Ramos (cell line): ENCODE measurements around the gene MLLT1.

Experiments
- in situ Hi-C: fragments of 300-500 bp; cut with MboI; formaldehyde crosslinking; loops from one replicate; pipeline ENCODE4 v1.14.3; 2022; ENCODE audit warnings: low sequenced_read_pairs; ENCODE audit not compliant: unreplicated experiment

MLLT1 gene

DNA sequence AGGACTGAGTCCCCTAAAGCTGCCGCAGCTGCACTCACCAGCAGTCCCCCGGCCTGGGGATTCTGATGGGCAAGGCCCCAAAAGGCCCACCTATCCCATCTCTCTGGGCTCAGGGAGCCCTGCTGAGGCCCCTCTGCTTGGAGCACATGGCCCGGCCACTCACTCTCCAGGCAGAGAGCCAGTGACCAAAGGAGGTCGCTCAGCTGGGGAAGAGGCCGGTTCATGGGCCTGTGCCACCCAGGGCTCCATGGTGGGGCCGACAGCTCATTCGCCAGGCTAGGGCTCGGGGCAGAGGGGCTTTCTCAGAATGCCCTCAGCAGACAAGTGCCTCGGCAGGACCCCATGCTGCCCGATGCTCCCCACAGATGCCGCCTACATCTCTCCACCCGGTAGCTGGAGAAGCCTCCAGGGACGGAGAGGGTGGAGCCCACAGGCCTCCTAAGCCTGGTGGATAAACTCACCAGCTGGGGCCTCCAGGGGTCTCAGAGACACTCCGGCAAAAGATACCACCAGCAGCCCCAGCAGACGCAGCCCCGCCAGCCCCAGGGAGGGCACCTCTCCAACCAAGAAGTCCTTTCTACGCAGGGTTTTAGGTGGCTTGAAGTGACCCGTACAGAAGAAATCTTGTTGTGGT is 54.4 kb downstream of the MLLT1 start:
- in situ Hi-C loops: no loop called here

DNA sequence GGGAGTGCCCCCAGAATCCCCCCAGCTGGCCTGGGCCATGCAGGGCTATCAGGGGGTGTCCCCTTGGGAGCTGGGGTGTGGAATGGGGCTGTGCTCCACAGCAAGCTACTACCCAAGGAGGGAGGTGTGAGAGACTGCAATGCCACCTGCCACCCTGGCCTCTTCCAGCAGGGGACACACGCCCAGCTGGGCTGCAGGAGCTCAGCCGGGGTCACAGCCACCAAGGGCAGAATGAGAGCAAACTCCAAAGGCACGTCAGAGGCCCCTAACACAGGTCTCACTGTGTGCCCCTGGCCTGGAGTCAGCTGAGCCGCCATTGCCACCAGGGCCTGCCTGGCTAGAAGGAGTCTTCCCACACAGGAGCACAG is 55.5 kb downstream of the MLLT1 start:
- in situ Hi-C loops: no loop called here

DNA sequence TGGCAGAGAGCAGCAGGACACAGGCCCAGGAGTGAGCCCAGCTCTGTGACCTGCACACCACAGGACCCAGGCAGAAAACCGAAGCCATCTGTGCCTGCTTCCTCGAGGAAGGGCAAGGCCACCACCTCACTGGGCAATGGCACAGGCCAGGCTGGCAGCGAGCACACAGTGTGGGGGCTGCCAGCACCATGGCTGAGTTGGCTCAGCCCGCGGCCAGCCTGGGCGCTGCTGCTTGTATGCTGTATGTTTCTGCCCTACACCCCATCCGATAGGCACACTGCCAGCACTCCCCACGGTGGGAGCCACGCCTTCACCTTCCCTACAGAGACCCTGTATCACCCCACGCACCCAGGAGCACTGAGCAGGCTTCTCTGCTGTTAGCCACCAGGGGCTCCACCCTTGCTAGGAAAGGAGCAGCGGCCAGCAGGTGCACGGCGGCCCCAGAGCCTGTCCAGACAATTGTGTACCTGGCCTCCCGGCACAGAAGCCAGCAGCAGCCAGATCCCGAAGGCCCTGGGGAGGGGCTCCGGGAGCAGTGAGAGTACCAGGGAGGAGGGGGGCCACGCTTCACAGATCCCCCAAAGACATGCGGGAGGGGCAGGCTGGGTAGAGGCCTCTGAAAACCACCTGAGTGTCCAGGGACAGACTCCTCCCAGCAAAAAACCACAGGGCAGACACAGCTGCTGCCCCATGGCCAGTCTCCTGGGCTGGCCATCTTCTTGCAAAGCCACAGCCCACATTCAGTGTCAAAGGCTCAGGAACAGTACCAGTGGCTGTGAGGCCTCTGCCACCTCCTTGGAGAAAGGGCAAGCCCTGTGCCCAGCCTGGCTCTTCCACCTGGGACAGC is 56.1 kb downstream of the MLLT1 start:
- in situ Hi-C loops: no loop called here

DNA sequence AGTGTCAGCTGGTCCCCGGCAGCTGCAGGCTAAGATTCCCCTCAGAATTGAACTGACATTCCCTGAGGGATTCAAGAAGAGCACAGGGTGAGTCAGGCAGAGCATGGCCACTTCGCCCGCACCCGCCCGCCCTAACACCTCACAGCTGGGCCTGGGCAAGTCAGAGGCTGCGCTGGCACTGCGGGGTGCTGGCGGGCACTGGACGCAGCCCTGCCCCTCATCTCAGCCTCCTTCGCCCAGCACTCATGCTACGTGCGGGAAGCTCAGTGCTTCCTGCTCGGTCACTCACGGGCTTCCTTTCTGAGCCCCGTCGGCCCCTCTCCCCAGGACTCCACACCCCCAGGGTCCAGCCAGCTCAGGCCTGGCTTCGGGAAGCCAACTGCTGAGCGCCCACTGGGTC is 56.9 kb downstream of the MLLT1 start:
- in situ Hi-C loops: no loop called here

DNA sequence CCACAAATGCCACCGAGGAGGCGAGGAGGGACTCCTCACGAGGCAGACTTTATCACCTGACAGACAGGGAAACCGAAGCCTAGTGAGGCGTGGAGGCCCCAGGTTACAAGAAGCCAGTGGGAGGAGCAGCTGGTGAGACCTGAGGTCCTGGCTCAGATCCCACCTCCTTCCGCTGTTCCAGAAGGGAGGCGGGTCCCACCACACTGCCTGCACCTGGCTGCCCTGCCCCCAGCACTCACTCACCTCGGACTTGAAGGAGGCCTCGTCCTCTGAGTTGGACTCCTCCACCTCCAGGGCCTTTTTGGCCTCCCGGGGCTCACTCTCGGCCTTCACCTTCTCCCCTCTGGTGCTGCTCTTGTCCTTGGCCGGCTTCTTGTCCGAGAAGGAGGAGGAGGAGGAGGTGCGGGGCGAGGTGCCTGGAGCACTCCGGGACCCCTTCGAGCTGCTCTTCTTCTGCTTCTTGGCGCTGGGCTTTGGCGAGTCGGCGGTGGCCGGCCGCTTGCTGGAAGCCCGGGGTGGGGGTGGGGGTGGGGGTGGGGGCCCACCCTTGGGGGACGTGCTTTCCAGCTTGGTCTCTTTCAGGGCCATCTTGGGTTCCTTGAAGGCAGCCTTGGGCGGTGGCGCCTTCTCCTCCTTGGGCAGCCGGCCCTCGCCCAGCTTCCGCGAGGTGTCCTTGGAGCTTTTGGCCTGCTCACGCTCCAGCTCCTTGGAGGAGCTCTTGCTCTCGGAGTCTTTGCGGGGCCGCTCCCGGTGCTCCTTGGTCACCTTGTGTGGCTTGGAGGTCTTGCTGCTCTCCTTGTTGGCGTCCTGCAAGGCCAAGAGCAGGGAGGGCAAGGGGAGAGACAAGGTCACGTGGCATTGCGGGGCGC is 57.7 kb downstream of the MLLT1 start:
- in situ Hi-C loops: no loop called here

DNA sequence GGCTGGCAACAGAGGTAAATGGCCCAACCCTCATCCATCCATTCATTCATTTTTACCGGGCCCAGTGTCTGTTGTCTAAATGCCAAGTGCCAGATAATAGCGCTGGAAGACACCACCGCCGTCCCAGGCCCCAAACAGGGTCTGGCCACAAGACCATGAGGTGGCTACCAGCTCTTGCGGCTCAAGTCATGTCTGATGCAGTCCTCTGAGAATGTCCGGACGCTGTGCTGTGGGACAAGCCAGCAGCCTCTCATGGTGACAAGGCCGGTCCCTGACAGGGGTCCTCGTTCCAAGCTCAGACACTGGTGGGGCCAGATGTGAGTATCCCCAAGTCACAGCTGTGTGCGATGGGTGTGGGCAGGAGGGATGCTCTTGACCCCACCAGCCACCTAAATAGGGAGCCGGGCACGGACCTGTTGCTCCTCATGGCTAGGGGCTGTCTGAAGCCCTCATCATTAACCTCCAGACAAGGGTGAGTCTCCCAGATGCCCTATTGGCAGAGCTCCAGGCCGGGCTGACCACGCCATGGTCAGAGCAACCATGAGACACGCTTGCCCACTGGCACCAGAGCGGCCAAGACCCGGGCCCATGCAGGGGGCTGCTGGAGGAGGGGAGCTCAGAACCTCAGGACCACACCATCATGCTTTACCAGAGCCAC is 58.4 kb downstream of the MLLT1 start:
- in situ Hi-C loops: no loop called here

DNA sequence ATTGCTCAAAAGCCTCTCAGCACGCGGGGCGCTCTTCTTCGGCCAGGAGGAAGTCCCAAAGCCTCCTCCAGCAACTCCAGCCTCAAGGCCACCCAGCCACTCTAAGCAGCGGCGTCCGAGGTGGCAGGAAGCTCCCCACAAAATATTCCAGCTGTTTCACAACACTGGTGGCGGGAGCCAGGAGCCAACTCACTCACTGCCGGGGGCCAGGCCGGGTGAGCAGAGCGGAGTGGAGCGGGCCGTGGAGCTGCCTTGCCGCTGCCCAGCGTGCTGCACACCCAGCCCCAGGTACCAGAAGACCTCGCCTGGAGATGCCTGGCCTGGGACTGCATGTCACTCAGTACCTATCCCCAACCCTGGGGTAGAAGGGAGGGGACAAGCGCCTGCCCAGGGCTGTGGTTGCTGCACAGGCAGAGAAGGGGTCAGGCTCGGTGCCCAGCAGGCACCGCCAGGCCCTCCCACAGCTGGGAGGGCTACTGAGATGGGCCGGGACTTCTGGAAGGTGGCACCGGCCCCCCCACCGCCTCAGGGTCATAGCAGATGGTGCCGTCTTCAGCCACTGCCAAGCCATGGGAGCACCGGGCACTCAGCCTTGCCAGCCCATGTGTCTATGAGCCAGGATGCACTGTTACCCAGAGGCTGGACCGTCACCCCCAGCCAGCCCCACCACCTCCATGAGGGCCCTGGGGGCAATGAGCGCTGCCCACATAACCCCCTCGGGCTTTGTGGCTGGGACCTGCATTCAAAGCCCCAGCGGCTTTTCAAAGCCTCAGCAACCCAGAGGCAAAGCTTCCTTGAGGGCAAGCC is 59.2 kb downstream of the MLLT1 start:
- in situ Hi-C loops: no loop called here

DNA sequence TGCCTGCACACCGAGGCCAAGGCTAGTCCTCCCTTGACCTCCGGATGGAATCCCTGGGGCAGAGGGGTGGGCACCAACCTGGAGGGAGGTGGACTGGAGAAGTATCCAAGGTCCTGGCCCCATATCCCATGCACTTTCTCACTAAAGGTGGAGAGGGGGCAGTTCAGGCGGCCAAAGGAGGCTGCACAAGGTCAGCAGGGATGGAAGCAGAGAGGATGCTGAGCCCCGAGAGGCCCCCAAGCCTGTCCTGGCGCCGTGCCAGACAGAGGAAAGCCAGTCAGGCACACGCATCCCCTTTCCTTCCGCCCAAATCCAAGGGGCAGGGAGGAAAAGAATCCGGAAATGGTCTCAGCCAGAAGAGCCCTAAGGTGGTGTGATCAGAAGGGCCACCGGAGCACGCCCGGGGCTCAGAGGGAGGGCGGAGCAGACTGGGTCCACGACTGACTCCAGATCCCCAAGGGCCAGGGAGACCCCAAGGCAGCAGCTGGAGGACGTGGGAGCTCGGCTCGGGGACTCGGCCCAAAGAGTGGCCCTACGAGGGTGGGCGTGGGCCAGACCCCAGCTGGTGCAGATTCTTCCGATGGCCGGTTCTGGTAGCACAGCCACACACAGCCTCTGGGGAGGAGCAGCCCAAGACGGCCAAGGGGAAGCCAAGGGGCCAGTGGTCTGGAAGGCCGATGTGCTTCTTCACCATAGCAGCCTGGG is 60.0 kb downstream of the MLLT1 start:
- in situ Hi-C loops: no loop called here

DNA sequence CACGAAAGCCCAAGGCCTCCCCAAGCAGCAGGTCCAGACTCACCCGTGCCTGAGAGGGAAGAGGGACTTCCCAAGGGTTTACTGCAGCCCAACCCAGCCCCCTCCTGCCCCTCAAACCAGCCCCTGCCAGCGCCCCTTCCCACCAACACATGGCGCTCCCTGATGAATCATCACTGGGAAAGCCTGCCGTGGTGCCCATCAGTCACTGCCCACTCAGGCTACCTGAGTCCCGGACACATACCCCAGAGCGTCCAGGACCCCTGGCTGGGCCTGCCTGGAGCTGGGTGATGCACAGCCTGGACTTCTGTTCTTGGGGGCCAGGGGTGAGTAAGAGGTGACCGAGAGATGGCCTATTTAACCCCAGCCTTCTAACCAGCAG is 60.6 kb downstream of the MLLT1 start:
- in situ Hi-C loops: no loop called here

DNA sequence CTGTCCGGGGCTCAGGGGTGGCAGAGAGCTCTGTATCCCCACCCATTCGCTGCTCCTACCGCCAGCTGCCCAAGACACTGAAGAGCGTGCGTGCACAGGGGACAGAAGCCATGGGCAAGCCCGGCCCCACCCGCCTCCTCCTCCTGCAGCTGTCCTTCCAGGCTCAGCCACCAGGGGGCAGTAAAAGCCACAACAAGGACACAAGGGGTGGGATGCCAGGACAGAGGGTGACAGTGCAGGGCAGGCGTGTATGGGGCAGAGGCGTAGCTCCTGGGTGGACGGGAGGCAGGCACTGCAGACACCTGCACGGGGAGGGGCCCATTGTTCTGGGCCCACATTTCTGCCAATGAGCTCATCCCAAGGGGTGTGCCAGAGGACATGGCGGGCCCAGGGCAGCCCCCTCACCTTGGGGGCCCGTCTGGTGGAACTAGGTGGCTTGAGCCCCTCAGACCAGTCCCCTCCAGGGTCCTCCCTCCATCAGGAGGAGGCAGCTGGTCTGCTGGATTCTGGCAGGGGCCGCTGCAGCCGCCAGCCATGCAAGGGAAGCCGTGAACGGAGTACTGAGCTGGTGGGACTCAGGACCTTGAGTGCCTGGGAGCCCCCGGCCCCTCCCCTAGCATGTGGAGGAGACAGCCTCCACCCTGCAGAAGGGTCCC is 61.2 kb downstream of the MLLT1 start:
- in situ Hi-C loops: no loop called here

DNA sequence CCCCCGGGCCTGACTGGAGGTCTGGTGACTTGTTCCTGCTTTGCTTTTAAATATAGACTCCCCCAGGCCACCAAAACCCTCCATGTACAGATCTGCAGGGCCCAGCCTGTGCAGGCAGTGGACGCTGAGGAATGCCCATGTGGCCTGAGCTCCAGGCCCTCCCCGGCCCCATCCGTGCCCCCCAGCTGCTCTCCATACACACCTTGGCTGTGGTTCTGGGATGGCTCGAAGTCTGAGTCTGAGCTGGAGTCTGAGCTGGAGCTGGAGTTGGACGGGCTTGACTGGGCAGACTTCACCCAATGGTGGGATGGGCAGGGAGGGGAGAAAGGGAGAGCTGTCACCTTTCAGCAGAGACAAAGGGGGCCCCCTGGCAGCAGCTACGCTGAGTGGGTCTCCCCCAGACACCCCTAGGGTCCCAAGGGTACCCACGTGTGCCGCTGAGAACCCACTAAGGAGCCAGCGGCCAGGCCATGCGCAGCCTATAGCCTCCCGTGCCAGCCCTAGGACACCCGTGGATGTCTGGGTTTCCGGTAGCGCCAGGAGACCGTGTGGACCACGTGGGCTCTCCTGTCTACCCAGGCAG is 61.9 kb downstream of the MLLT1 start:
- in situ Hi-C loops: no loop called here

DNA sequence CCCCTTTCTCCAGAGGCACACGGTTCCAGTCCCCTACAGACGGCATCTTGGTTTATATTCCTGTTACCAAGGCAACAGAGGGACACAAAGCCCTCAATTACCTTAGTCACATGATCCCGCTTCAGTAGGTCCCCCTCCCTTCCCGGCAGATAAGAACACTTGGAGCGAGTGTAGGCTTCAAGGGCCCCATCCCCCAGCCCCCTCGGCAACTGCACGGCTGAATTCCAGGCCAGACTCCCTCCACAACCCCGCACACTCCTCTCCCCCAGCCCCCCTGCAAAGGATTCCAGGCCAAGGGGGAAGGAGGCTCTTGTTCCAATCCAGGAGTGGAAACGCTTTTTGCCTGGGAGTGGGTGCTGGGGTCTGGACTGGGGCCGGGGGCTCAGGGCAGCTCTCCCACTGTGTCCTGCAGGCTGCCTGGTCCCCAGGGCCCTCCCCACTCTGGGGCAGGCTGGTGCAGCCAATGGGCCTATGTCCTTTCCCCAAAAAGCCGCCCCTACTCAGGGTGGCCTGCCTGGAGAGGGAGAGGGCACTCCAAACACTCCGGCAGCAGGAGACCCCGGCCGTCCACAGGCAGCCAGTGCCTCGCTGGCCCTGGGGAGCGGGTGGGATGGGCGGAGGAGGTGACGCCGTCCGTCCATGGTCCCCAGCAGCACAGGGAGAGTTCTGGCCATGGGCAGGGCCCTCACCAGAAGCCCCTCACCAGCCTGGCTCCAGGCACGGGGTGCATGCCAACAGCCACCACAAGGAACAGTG is 62.6 kb downstream of the MLLT1 start:
- in situ Hi-C loops: no loop called here

DNA sequence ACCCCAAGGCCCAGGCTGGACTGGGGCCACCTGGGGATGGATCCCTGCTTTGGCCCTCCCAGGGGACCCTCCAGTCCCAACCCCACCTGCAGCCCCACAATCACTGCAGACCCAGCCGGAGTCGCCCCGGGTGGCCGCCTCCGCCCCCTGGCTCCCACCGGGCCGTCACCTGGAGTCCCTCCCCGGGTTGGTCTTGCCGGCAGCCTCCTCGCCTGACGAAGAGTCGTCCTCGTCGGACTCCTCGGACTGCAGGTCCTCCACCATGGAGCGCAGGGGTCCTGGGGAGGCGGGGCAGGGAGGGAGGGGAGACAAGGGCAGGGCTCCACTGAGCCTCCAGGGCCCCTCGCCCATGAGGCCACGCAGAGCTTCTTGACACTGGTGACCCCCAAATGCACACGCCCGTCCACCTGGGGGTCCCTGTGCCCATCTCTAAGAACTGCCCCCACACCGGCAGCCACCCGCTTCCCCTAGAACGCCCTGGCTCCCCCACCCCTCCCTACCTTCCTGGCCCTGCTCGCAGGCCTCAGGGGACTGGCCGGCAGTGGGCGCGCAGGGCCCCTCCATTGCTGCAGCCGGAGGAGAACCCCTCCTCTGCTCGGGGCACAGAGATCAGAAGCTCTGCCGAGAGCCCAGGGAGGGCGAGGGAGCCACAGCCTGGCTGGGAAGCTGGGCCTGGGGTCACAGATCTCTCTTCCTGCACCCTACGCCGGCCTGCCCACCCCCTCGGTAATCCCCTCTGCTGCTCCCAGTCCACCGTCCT is 63.4 kb downstream of the MLLT1 start:
- in situ Hi-C loops: no loop called here

DNA sequence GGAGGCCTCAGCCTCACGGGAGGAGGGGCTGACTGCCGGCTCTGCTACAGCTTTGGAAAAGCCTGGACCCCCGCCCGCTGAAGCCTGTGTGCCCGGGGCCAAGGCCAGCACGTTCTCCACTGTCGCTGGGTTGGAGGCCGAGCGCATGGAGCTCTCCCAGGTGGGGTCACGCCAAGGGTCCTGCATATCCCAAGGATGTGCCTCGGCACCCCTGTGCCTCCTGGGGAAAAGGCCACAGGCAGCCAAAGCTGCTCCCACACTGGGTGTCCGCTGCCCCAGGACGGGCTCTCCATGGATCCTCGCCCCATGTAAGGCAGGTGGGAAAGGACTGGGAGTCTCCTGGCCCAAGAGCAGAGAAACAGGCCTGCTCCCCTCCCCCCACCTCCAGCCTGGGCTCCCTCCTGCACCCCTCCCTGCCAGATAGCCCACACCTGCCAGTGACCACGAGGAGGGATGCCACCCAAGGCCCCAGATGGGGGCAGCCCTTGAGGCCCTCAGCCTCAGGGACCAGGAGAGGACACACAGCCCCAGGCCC is 64.0 kb downstream of the MLLT1 start:
- in situ Hi-C loops: no loop called here

DNA sequence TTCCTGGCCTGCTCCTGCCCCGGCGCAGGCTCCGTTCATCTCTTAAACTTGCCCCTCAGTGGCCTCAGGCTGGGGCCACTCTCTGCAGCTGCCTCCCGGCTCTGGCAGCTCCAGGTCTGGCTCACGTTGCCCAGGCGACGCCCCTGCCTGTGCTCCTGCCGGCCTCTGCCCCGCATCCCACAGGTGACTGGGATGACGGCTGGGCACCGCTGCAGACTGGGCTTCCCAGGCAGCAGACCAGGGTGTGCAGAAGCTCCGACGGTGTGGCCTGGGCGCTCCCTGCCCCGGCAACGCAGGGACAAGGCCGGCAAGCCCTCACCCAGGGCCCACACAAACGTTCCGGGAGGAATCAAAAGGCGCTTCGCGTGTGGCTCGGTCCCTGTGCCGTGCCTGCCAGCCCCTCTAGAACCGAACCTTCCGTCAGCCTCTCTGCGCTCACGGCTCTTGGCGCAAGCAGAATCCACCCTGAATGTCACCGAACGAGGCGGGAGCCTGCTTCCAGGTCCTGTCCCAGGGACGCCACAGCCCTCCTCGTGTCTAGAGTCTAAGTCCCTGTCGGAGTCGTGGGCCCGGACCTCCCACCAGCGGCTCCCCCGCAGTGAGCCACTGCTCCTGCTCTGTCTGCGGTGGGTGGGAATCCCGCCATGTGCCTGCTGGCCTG is 64.8 kb downstream of the MLLT1 start:
- in situ Hi-C loops: no loop called here
